HCT116 (cell line): ENCODE measurements around the gene RIOK2. TPM values are rescaled to one million over a fixed set of nuclear protein-coding genes. Genes with fewer than 3 reads are reported as not detected.

Experiments used
- ATAC-seq: fragments of 200-7000 bp; cut with Tn5 transposase; 2 replicates; pipeline ENCODE4 v1.9.1; 2020; ENCODE audit warnings: mild to moderate bottlenecking, moderate library complexity
- BruUV-seq: library from RNA; stranded (reverse); fragments of 400-500 nt; replicated peaks from 2 replicates; lab custom pipeline; 2021; lab: Mats Ljungman, UMichigan
- CTCF ChIA-PET: fragments of 300-600 bp; sonication (Branson Sonifier 250); formaldehyde crosslinking; loops from one replicate; lab custom pipeline; 2021; ENCODE audit warnings: antibody characterized with exemption; lab: Charles Lee
- POLR2A ChIA-PET: fragments of 300-600, 350-600 bp; sonication (Branson Sonifier 250); formaldehyde crosslinking; loops from one replicate; lab custom pipeline; 2021; ENCODE audit warnings: antibody characterized with exemption; lab: Charles Lee
- RAD21 ChIA-PET, 2 experiments: fragments of 300-600 bp; sonication (Branson Sonifier 250); formaldehyde crosslinking; loops; one replicate each; lab custom pipeline; 2023; ENCODE audit warnings: low total read pairs in 2 of 2; ENCODE audit not compliant: uncharacterized antibody in 2 of 2, unreplicated experiment in 2 of 2, low non-redundant PET in 1 of 2; lab: Charles Lee
- DNase-seq: peaks from one replicate; pipeline ENCODE4 v3.0.0-alpha.2; 2010; ENCODE audit warnings: low read depth, low spot score
- H2AFZ ChIP-seq: fragments of 200-600 bp; shearing (Covaris generic), sonication (generic); 2 replicates; pipeline ENCODE4 v1.6.1; 2017; ENCODE audit warnings: low read depth, mixed run types, mixed read lengths, antibody characterized with exemption, low read length; ENCODE audit not compliant: poor library complexity, severe bottlenecking
- H3K27ac ChIP-seq: 2 replicates; pipeline ENCODE4 v1.5.1; 2012; ENCODE audit warnings: low read depth, low read length
- H3K27me3 ChIP-seq: fragments of 200-600 bp; sonication (generic); 2 replicates; pipeline ENCODE4 v1.6.1; 2016; ENCODE audit warnings: mixed run types, low read length, mixed read lengths; ENCODE audit not compliant: insufficient read depth
- H3K36me3 ChIP-seq, 2 experiments: fragments of 200-500 bp in 1 of 2; fragments of 200-600 bp in 1 of 2; sonication (Bioruptor generic) in 1 of 2; sonication (generic) in 1 of 2; 2 replicates each; pipeline versions ENCODE4 v1.5.1 to v1.6.1; 2014 to 2016; ENCODE audit warnings: low read length in 2 of 2, inconsistent platforms in 1 of 2, mixed read lengths in 1 of 2, mixed run types in 1 of 2; ENCODE audit not compliant: insufficient read depth in 2 of 2, control insufficient read depth in 1 of 2
- H3K4me1 ChIP-seq, 2 experiments: fragments of 200-600 bp in 1 of 2; sonication (generic) in 1 of 2; 2 replicates each; pipeline versions ENCODE4 v1.5.1 to v1.6.1; 2012 to 2017; ENCODE audit warnings: low read length in 2 of 2, inconsistent platforms in 1 of 2, mild to moderate bottlenecking in 1 of 2, mixed read lengths in 1 of 2, mixed run types in 1 of 2, moderate library complexity in 1 of 2; ENCODE audit not compliant: insufficient read depth in 2 of 2, control insufficient read depth in 1 of 2
- H3K4me2 ChIP-seq: fragments of 200-600 bp; sonication (generic); 2 replicates; pipeline ENCODE4 v1.6.1; 2017; ENCODE audit warnings: mixed run types, low read length, mixed read lengths
- H3K4me3 ChIP-seq, 2 experiments: fragments of 200-600 bp in 1 of 2; sonication (generic) in 1 of 2; replicated peaks in 1 of 2; 2 replicates each; pipeline ENCODE4 v1.5.1; 2011 to 2016; ENCODE audit warnings: low read length in 2 of 2, control low read depth in 1 of 2, low read depth in 1 of 2, mild to moderate bottlenecking in 1 of 2, mixed read lengths in 1 of 2, mixed run types in 1 of 2
- H3K79me2 ChIP-seq: fragments of 200-600 bp; sonication (generic); 2 replicates; pipeline ENCODE4 v1.6.1; 2017; ENCODE audit warnings: mild to moderate bottlenecking, mixed run types, low read length, moderate library complexity, mixed read lengths; ENCODE audit not compliant: insufficient read depth
- H3K9ac ChIP-seq: fragments of 200-600 bp; sonication (generic); 2 replicates; pipeline ENCODE4 v1.6.1; 2016; ENCODE audit warnings: low read length, mixed read lengths
- H3K9me2 ChIP-seq: fragments of 200-600 bp; sonication (generic), shearing (Covaris generic); 2 replicates; pipeline ENCODE4 v1.6.1; 2017; ENCODE audit warnings: mixed run types, mild to moderate bottlenecking, moderate library complexity; ENCODE audit not compliant: insufficient read depth
- H3K9me3 ChIP-seq, 2 experiments: fragments of 200-500 bp in 1 of 2; fragments of 200-600 bp in 1 of 2; sonication (Bioruptor generic) in 1 of 2; sonication (generic) in 1 of 2; 2 replicates each; pipeline ENCODE4 v1.6.1; 2014 to 2017; ENCODE audit warnings: low read length in 2 of 2, mixed read lengths in 2 of 2, inconsistent platforms in 1 of 2, low read depth in 1 of 2, mild to moderate bottlenecking in 1 of 2, mixed run types in 1 of 2, moderate library complexity in 1 of 2; ENCODE audit not compliant: control insufficient read depth in 1 of 2, insufficient read depth in 1 of 2
- H4K20me1 ChIP-seq: fragments of 200-600 bp; sonication (generic), shearing (Covaris generic); 2 replicates; pipeline ENCODE4 v1.6.1; 2017; ENCODE audit warnings: mixed run types, mild to moderate bottlenecking, moderate library complexity; ENCODE audit not compliant: insufficient read depth
- CBX3 ChIP-seq: IDR thresholded peaks from 2 replicates; pipeline ENCODE4 v1.6.1; 2012; ENCODE audit warnings: low read depth
- CEBPB ChIP-seq: IDR thresholded peaks from 2 replicates; pipeline ENCODE4 v1.6.1; 2012; ENCODE audit warnings: low read depth
- EGR1 ChIP-seq: IDR thresholded peaks from 2 replicates; pipeline ENCODE4 v1.6.1; 2012; ENCODE audit warnings: low read depth
- ELF1 ChIP-seq: IDR thresholded peaks from 2 replicates; pipeline ENCODE4 v1.6.1; 2012; ENCODE audit warnings: low read depth, borderline replicate concordance
- EZH2 ChIP-seq: fragments of 200-600 bp; sonication (generic); IDR thresholded peaks from 2 replicates; pipeline ENCODE4 v1.6.1; 2017; ENCODE audit warnings: antibody characterized with exemption, mixed run types
- EZH2phosphoT487 ChIP-seq: fragments of 200-600 bp; IDR thresholded peaks from 2 replicates; pipeline ENCODE4 v1.6.1; 2018; ENCODE audit warnings: antibody characterized with exemption, borderline replicate concordance
- POLR2A ChIP-seq: IDR thresholded peaks from 2 replicates; pipeline ENCODE4 v1.7.0; 2011; ENCODE audit warnings: borderline replicate concordance; ENCODE audit not compliant: insufficient read depth, insufficient read length; ENCODE audit errors: extremely low read depth
- POLR2AphosphoS5 ChIP-seq: IDR thresholded peaks from 2 replicates; pipeline ENCODE4 v1.6.1; 2011; ENCODE audit warnings: mild to moderate bottlenecking, low read depth, low read length, moderate library complexity
- RAD21 ChIP-seq: IDR thresholded peaks from 2 replicates; pipeline ENCODE4 v1.6.1; 2012; ENCODE audit warnings: low read depth, mild to moderate bottlenecking
- REST ChIP-seq: IDR thresholded peaks from 2 replicates; pipeline ENCODE4 v1.6.1; 2012; ENCODE audit warnings: low read depth
- SIN3A ChIP-seq: IDR thresholded peaks from 2 replicates; pipeline ENCODE4 v1.6.1; 2012; ENCODE audit warnings: low read depth
- SP1 ChIP-seq: IDR thresholded peaks from 2 replicates; pipeline ENCODE4 v1.6.1; 2012; ENCODE audit warnings: low read depth
- SRF ChIP-seq: IDR thresholded peaks from 2 replicates; pipeline ENCODE4 v1.6.1; 2012; ENCODE audit warnings: low read depth
- TCF7L2 ChIP-seq: IDR thresholded peaks from 2 replicates; pipeline ENCODE4 v1.7.0; 2011; ENCODE audit warnings: borderline replicate concordance, inconsistent platforms; ENCODE audit not compliant: insufficient read depth, insufficient read length; ENCODE audit errors: extremely low read depth
- YY1 ChIP-seq: IDR thresholded peaks from 2 replicates; pipeline ENCODE4 v1.6.1; 2011; ENCODE audit warnings: low read length, low read depth, moderate library complexity, mild to moderate bottlenecking; ENCODE audit not compliant: insufficient replicate concordance; ENCODE audit errors: extremely low read depth
- ZBTB33 ChIP-seq: IDR thresholded peaks from 2 replicates; pipeline ENCODE4 v1.6.1; 2011; ENCODE audit warnings: mild to moderate bottlenecking, low read length, moderate library complexity; ENCODE audit not compliant: insufficient replicate concordance; ENCODE audit errors: extremely low read depth
- ZNF274 ChIP-seq: fragments of 200-500 bp; sonication (Bioruptor generic); IDR thresholded peaks from 2 replicates; pipeline ENCODE4 v1.6.1; 2014; ENCODE audit warnings: mild to moderate bottlenecking, low read depth, low read length, inconsistent platforms
- intact Hi-C: fragments of 100-400 bp; cut with micrococcal nuclease; formaldehyde crosslinking; loops from 2 replicates; pipeline ENCODE4 v1.10.0; 2022
- total RNA-seq: library from RNA; stranded (reverse); gene quantifications from one replicate; pipeline ENCODE4 v1.2.1, GENCODE V29; 2021; ENCODE audit not compliant: unreplicated experiment
- TF ChIP-seq, protein P1 (sequence below): IDR thresholded peaks from 2 replicates; pipeline ENCODE4 v1.6.1; 2012
- TF ChIP-seq, protein P2 (sequence below), 3 experiments: fragments of 200-600 bp in 1 of 3; sonication (generic) in 1 of 3; IDR thresholded peaks in 2 of 3; conservative IDR thresholded peaks in 1 of 3; 2 replicates each; pipeline ENCODE4 v1.5.1; 2012 to 2017; ENCODE audit warnings: low read depth in 2 of 3, low read length in 2 of 3, antibody characterized with exemption in 1 of 3, borderline replicate concordance in 1 of 3, control low read depth in 1 of 3, mild to moderate bottlenecking in 1 of 3, mixed read lengths in 1 of 3, mixed run types in 1 of 3, moderate library complexity in 1 of 3; ENCODE audit not compliant: insufficient read depth in 1 of 3

RIOK2 gene
- total RNA-seq, 1 experiment from 2014 or later = 27.1 TPM

GRCh38 chr5:97115932-97116331 lies 67.1 kb downstream of the RIOK2 start:
- Histone ChIP-seq H3K27me3 (no peaks in the 10 kb centered on the region), H3K36me3 (no peaks in the 10 kb centered on the region), H3K4me1 (no peaks in the 10 kb centered on the region), H3K9me2 (no peaks in the 10 kb centered on the region), H2AFZ (no peak overlapping the region), H3K9ac (no peak overlapping the region), H3K4me2 (no peak overlapping the region), H3K4me3 (no peak overlapping the region), H3K9me3 (no peaks in the 10 kb centered on the region), H4K20me1 (no peaks in the 10 kb centered on the region), H3K79me2 (no peaks in the 10 kb centered on the region), H3K27ac (no peak overlapping the region)
- ATAC-seq (no peak), DNase-seq (no peak)
- RAD21 ChIA-PET = no interaction called here
- POLR2A ChIA-PET = no interaction called here
- CTCF ChIA-PET = no interaction called here
- intact Hi-C loops = no loop called here
- BruUV-seq = no TSS peak
- TF ChIP-seq YY1 (no peak), EGR1 (no peak), ZBTB33 (no peak), CEBPB (no peak), CBX3 (no peak), ELF1 (no peak), POLR2AphosphoS5 (no peak), EZH2 (no peak), SP1 (no peak), EZH2phosphoT487 (no peak), ZNF274 (no peak), RAD21 (no peak), SRF (no peak), REST (no peak), SIN3A (no peak), POLR2A (no peak), TCF7L2 (no peak)
- TF ChIP-seq, protein P1, sequence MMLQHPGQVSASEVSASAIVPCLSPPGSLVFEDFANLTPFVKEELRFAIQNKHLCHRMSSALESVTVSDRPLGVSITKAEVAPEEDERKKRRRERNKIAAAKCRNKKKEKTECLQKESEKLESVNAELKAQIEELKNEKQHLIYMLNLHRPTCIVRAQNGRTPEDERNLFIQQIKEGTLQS = no peak
- TF ChIP-seq, protein P2, sequence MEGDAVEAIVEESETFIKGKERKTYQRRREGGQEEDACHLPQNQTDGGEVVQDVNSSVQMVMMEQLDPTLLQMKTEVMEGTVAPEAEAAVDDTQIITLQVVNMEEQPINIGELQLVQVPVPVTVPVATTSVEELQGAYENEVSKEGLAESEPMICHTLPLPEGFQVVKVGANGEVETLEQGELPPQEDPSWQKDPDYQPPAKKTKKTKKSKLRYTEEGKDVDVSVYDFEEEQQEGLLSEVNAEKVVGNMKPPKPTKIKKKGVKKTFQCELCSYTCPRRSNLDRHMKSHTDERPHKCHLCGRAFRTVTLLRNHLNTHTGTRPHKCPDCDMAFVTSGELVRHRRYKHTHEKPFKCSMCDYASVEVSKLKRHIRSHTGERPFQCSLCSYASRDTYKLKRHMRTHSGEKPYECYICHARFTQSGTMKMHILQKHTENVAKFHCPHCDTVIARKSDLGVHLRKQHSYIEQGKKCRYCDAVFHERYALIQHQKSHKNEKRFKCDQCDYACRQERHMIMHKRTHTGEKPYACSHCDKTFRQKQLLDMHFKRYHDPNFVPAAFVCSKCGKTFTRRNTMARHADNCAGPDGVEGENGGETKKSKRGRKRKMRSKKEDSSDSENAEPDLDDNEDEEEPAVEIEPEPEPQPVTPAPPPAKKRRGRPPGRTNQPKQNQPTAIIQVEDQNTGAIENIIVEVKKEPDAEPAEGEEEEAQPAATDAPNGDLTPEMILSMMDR (IDR thresholded peaks at IDR 0.05 in 2 of 3, conservative IDR thresholded peaks at IDR 0.05 in 1 of 3; ENCODE audit: borderline replicate concordance in 1 of 3, insufficient read depth in 1 of 3, low read depth in 2 of 3, low read length in 2 of 3) = no peak
- TF ChIP-seq, all 23 proteins: peak for 0
